Naive B cell (primary cell): ENCODE results near the gene RAPGEF4. TPM values are rescaled to one million over a fixed set of nuclear protein-coding genes. Genes with fewer than 3 reads are reported as not detected.

Source experiments
- ATAC-seq, 2 donors: fragments of 150-1000 bp; cut with Tn5 transposase; 2 replicates each; pipeline ENCODE4 v1.10.0; 2021; ENCODE audit warnings: low read depth in 2 of 2, mild to moderate bottlenecking in 2 of 2, moderate library complexity in 2 of 2
- DNase-seq: peaks from one replicate; pipeline ENCODE4 v3.0.0; 2022
- H3K27ac Mint-ChIP-seq, 6 donors: one replicate each; pipeline ENCODE4 v1.8.0; 2020 to 2022; ENCODE audit warnings: mild to moderate bottlenecking in 6 of 6, mixed read lengths in 6 of 6, moderate library complexity in 5 of 6, inconsistent platforms in 2 of 6
- H3K27me3 Mint-ChIP-seq, 3 donors: one replicate each; pipeline ENCODE4 v1.8.0; 2021 to 2022; ENCODE audit warnings: mixed read lengths in 3 of 3, mild to moderate bottlenecking in 1 of 3
- H3K36me3 Mint-ChIP-seq, 2 donors: one replicate each; pipeline ENCODE4 v1.8.0; 2020 to 2022; ENCODE audit warnings: mixed read lengths in 2 of 2, inconsistent platforms in 1 of 2, mild to moderate bottlenecking in 1 of 2
- H3K4me1 Mint-ChIP-seq, 3 donors: one replicate each; pipeline ENCODE4 v1.8.0; 2020 to 2022; ENCODE audit warnings: mixed read lengths in 3 of 3, inconsistent platforms in 1 of 3, mild to moderate bottlenecking in 1 of 3, moderate library complexity in 1 of 3
- H3K4me3 Mint-ChIP-seq, 8 donors: one replicate each; pipeline ENCODE4 v1.8.0; 2020 to 2022; ENCODE audit warnings: mild to moderate bottlenecking in 8 of 8, mixed read lengths in 8 of 8, moderate library complexity in 8 of 8, inconsistent platforms in 2 of 8
- H3K9me3 Mint-ChIP-seq, 7 donors: one replicate each; pipeline ENCODE4 v1.8.0; 2020 to 2022; ENCODE audit warnings: mixed read lengths in 7 of 7, mild to moderate bottlenecking in 5 of 7, inconsistent platforms in 2 of 7, moderate library complexity in 1 of 7
- polyA plus RNA-seq, 6 donors: library from polyadenylated mRNA; unstranded; fragments of 300-500 nt; fragmentation: Illumina TruSeq; gene quantifications; one replicate each; pipeline ENCODE4 v1.2.3, GENCODE V29; 2021; ENCODE audit warnings: low read depth in 6 of 6

The RAPGEF4 gene
- polyA plus RNA-seq, 6 donors from 2014 or later, result 0.07 TPM; not detected in 5

DNA sequence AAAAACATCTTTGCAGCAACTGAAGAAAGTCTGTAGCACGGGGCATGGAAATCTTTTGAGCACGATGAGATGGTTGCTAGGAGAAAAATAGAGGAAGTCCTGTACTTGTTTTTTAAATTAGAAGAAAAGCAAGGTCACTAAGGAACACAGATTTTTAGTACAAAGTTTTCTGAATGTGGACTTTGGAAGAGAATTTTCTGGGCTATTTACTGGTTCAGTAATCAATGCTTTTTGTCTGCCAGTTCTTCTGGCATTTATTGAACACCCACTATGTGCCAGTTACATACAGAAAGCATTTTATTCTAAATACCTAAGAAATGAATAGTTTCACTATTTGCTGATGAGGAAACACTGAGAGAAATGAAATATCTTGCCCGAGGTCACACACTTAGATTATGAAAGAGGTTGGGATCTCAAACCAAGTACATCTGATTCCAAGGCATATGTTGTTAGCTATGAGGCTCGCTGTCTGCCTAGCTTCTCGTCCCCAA, 324.4 kb downstream of the RAPGEF4 start:
- ATAC-seq (peak in 1 of 2 donors; percentile 36), DNase-seq (peak; percentile 1)
- Mint-ChIP-seq H3K27me3 (peaks cover 9 to 23% (median 16%) of the 10 kb centered on the region in 3 donors), H3K36me3 (no peaks in the 10 kb centered on the region), H3K27ac (peak overlapping the region in 3 of 6 donors; percentile 26 to 76 (median 60)), H3K4me3 (peak overlapping the region; percentile 1 to 86 (median 51)), H3K9me3 (no peaks in the 10 kb centered on the region), H3K4me1 (peaks cover 13 to 18% (median 17%) of the 10 kb centered on the region in 3 donors)

DNA sequence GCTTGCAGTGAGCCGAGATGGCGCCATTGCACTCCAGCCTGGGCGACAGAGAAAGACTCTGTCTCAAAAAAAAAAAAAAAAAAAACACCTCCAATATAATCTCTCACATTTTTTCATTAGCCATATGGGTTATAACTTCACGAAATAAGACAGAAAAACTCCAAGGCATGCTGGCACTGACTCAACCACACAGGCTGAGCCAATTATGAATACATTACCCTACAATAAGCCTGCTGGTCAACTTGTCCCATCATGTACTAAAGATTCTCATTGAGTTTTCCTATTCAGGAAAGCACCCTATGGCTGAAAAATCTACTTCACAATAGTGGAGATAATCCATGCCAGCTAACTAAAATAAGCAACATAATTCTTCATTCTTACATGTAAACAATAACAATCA, 327.2 kb downstream of the RAPGEF4 start:
- no peak for ATAC-seq
- Mint-ChIP-seq H3K27me3 (peaks cover 15 to 24% (median 21%) of the 10 kb centered on the region in 3 donors), H3K4me3 (no peak overlapping the region), H3K9me3 (no peaks in the 10 kb centered on the region), H3K4me1 (peaks cover 10 to 18% (median 17%) of the 10 kb centered on the region in 3 donors), H3K36me3 (no peaks in the 10 kb centered on the region), H3K27ac (no peak overlapping the region)
- no peak for DNase-seq

DNA sequence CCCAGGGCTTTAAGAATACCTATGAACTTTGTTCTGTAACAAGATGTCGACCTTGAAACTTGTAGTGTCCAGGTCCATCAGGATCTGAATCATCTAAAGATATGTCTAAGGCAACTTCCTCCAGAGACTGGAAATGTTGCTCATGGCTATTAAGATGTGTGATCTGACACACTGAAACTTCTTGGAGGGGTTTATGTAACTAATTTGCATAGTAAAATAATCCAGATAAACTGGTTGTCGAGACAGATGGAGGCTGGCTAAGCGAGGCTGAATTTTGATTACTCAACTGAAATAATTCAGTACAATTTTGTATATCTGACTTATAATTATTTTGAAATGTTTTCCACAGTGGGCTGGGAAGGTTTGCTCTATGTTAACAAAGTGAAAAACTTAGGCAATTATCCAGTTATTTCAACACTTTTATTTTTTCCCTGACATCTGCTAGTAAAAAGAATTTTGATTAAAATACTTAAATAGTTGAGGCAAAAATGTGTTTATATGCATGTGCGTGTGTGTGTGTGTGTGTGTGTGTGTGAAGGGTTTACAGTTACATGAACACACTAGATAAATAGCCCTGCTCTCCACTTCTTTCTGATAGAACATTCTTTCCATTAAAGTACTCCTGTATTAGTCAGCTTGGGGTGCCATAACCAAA, 328.6 kb downstream of the RAPGEF4 start:
- peaks cover 10 to 11% (median 11%) of the 10 kb centered on the region in 3 donors for H3K4me1 Mint-ChIP-seq
- H3K4me3 Mint-ChIP-seq, result no peak overlapping the region
- peak overlapping the region in 1 of 6 donors; percentile 44 for H3K27ac Mint-ChIP-seq
- DNase-seq, result no peak
- H3K9me3 Mint-ChIP-seq, result no peaks in the 10 kb centered on the region
- ATAC-seq, result no peak
- peaks cover 15 to 27% (median 25%) of the 10 kb centered on the region in 3 donors for H3K27me3 Mint-ChIP-seq
- no peaks in the 10 kb centered on the region for H3K36me3 Mint-ChIP-seq

DNA sequence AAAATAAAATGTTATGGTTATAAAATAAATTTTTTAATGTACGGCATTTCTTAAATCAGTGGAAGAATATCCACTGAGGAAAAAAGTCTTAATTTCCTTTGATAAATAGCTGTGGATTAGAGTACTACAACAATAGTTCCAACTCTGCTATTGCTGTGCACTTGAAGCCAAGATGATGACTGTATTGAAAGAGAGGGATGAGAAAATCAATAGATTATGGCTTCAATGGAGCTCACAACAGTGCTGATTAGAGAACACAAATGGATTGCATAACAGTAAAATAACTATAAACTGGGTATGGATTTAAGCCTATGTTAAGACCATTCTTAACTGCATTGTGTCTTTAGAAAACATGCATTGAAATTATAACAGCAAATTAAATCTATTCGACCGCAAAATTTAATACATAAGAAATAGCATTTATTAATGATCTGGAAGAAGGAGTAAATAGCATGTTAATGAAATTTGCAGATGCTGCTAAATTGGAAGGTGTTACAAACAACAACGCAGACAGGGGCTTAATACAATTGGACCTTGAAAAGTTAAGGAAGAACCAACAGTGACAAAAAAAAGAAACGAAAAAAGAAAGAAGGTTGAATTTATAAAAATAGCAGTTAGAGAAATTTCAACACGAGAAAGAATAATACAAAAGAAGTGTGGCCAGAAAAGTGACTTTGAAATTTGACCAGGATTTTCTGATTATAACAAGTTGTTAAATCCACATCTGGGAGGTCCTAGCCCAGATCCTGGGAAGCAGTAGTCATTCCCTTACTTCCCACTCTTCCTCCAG, 331.4 kb downstream of the RAPGEF4 start:
- Mint-ChIP-seq H3K4me3 (no peak overlapping the region), H3K9me3 (no peaks in the 10 kb centered on the region), H3K4me1 (no peaks in the 10 kb centered on the region), H3K27ac (no peak overlapping the region), H3K36me3 (no peaks in the 10 kb centered on the region), H3K27me3 (peaks cover 23 to 44% (median 37%) of the 10 kb centered on the region in 3 donors)
- no peak for ATAC-seq
- no peak for DNase-seq

DNA sequence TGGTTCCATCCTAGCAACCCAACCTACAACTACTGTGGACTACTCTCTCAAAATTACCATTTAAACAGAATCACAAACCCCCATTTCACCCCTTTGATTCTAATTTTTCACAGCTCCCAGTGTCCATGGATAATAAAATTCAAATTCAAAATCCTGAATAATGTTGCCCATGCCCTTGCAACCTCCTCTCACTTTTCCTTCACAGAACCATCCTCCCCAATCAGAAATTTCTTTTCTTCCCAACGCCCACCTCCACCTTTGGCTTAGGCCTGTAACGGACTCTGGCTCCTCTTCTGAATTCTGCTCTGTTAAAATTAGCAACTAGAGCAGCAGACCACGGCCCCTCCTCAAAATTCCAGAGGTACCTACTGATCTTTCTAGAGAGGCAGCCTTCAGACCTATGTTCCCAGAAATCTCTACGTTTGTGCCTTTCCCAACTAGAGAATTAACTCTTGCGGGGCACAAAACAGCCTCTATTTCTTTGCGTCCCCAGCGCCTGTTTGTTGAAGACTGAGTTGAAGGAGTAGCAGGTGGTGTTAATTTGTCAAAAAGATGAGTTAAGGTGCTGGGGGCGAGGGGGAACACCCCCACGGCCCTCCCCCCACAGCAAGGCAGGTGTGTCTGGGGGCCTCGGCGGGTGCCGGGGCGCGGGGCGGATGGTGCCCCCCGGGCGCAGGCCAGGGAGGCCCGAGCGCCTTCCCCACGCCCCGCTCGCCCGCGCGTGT, 339.6 kb downstream of the RAPGEF4 start:
- no peak for ATAC-seq

DNA sequence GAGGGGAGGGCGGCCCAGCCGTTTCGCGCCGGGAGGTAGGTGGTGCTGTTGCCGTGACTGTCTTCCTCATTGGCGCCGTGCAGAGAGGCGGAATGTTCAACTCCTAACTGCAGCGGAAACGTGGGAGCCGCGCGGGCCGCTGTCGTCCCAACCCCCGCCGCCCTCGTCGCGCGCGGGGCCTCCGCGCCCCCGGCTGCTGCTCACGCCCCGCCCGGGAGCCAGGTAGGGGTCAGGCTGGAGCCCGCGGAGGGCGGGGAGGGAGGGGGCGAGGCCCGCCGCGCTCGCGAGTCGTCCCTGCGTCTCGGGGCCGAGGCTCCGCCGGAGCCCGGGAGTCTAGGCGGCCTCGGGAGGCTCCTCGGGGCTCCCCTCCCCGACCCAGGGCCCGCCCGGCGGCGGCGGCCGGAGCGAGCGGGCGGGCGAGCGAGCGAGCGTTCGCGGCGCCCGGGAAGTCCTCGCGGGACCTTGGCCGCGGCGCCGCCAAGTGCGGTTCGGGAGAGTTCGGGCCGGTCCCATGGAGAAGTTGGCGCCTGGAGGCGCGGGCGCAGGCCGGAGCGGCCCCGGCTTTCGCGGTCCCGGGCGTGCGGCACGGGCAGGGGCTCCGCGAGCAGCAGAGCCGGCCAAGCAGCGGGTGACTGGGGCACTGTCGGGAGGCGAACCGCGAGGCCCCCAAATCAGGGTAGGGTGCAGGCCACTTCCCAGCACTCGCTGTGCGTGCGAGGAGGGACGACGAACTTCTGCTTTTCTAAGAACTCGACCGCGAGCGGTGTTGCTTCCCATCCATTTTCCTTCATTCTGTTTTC, 340.3 kb downstream of the RAPGEF4 start, which contains the start of gene MAP3K20:
TSS of gene MAP3K20 (plus strand) at position 66 of the 800 bp plus-strand sequence. CDS start 15,186 bp downstream, outside the sequence.
- H3K27ac Mint-ChIP-seq, result peak within 1 kb of the TSS in 5 of 6 donors; percentile 62 to 79 (median 76)
- H3K4me3 Mint-ChIP-seq, result peak within 1 kb of the TSS; percentile 88 to 94 (median 94)
- DNase-seq (peak; percentile 44), ATAC-seq (peak; percentile 81 to 82)
- peaks cover 8 to 16% (median 10%) of the 10 kb centered on the region in 3 donors for H3K4me1 Mint-ChIP-seq
- no peaks in the 10 kb centered on the region for H3K36me3 Mint-ChIP-seq
- peaks cover 0 to 8% (median 8%) of the 10 kb centered on the region in 3 donors for H3K27me3 Mint-ChIP-seq
- H3K9me3 Mint-ChIP-seq, result no peaks in the 10 kb centered on the region

More for the DNA sequence above, 339.6 kb downstream of the RAPGEF4 start:
- no peak for DNase-seq
- Mint-ChIP-seq H3K4me1 (peaks cover 8 to 16% (median 10%) of the 10 kb centered on the region in 3 donors), H3K27ac (peak overlapping the region in 3 of 6 donors; percentile 62 to 79 (median 65)), H3K9me3 (no peaks in the 10 kb centered on the region), H3K36me3 (no peaks in the 10 kb centered on the region), H3K4me3 (peak overlapping the region; percentile 67 to 93 (median 86)), H3K27me3 (peaks cover 2 to 16% (median 10%) of the 10 kb centered on the region in 3 donors)

DNA sequence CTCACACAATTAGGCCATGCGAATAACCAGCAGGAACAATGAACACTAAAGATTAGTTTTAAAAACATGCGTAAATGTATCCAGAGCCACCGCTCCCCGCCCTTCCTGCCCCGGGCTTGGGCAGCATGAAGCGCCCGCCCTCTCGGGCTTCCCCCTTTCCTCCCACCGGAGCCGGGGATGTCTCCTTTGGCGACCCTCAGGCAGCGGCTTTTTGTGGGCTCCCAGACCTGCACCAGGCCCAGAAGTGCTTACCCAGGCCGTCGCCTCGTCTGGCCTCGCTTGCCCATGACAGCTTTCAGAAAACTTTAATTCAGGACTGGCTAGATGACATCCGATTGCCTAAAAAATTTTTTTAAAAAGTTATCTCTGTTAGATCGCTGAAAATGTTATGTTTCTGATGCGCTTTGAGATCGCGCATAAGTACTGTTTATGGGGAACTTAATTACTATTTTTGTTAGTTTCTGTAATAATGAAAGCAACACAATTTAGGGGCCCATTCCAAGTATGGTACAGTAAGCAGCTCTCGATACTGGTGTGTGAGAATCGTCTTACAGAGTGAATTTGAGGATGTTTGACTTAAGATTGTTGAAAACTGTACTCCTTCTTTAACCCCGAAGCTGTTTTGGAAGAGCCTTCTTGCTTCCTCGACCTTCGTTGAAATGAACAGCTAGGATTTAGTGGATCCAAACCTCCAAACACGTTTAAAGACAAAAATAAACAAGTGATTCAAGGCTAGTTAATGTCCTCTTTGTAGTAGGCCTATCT, 341.1 kb downstream of the RAPGEF4 start:
- Mint-ChIP-seq H3K27ac (peak overlapping the region in 4 of 6 donors; percentile 71 to 79 (median 74)), H3K4me1 (peaks cover 8 to 16% (median 10%) of the 10 kb centered on the region in 3 donors), H3K9me3 (no peaks in the 10 kb centered on the region), H3K27me3 (peaks cover 0 to 8% (median 6%) of the 10 kb centered on the region in 3 donors), H3K36me3 (no peaks in the 10 kb centered on the region), H3K4me3 (peak overlapping the region; percentile 88 to 94 (median 94))
- DNase-seq (no peak), ATAC-seq (peak; percentile 13 to 16)

DNA sequence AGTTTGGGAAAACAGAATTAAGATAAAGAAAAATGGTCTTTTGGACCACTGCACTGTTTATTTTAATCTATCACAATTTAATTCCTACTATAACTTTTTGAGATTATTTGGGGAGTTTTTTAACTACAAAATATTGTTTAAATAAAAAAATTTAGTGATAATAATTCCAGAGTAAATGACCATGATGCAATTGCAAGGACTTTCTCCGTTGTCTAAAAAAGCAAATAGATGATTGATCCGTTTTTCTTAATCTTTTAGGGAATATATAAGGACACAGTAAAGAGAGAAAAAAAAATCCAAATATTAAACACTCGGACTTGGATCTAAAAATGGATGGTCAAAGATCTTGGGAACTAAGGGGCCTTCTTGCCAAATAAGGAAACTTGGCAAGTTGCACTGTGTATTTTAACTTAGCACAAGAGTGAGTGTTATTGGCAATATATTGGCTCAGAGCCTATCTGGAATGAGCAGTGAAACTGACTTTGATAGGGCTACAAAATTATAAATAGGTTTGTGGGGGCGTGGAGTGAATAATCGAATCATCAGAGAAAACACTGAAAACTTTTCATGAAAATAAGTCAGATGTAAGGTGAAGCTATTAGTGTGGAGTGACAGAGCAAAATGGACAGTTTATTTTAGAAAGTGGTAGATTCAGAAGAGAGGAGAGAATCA, 342.0 kb downstream of the RAPGEF4 start:
- Mint-ChIP-seq H3K36me3 (no peaks in the 10 kb centered on the region), H3K4me1 (peaks cover 8 to 16% (median 10%) of the 10 kb centered on the region in 3 donors), H3K27ac (peak overlapping the region in 1 of 6 donors; percentile 76), H3K27me3 (peaks cover 0 to 6% (median 3%) of the 10 kb centered on the region in 3 donors), H3K9me3 (no peaks in the 10 kb centered on the region), H3K4me3 (peak overlapping the region; percentile 1 to 94 (median 92))
- ATAC-seq (no peak), DNase-seq (no peak)

DNA sequence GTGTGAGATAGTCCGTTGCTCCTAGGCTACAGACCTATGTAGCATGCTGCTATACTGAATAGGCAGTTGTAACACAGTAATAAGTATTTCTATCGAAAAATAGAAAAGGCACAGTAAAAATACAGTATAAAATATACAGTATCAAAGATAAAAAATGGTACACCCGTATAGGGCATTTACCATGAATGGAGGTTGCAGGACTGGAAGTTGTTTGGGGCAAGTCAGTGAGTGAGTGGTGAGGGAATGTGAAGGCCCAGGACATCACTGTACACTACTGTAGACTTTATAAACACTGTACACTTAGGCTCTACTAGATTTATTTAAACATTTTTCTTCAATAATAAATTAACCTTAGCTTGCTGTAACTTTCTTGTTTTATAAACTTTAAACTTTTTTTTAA, 343.5 kb downstream of the RAPGEF4 start:
- DNase-seq, result no peak
- Mint-ChIP-seq H3K4me1 (peaks cover 8 to 16% (median 10%) of the 10 kb centered on the region in 3 donors), H3K27ac (no peak overlapping the region), H3K9me3 (no peaks in the 10 kb centered on the region), H3K36me3 (no peaks in the 10 kb centered on the region), H3K4me3 (peak overlapping the region in 1 of 8 donors; percentile 4), H3K27me3 (peaks cover 0 to 6% (median 0%) of the 10 kb centered on the region in 3 donors)
- ATAC-seq, result no peak

DNA sequence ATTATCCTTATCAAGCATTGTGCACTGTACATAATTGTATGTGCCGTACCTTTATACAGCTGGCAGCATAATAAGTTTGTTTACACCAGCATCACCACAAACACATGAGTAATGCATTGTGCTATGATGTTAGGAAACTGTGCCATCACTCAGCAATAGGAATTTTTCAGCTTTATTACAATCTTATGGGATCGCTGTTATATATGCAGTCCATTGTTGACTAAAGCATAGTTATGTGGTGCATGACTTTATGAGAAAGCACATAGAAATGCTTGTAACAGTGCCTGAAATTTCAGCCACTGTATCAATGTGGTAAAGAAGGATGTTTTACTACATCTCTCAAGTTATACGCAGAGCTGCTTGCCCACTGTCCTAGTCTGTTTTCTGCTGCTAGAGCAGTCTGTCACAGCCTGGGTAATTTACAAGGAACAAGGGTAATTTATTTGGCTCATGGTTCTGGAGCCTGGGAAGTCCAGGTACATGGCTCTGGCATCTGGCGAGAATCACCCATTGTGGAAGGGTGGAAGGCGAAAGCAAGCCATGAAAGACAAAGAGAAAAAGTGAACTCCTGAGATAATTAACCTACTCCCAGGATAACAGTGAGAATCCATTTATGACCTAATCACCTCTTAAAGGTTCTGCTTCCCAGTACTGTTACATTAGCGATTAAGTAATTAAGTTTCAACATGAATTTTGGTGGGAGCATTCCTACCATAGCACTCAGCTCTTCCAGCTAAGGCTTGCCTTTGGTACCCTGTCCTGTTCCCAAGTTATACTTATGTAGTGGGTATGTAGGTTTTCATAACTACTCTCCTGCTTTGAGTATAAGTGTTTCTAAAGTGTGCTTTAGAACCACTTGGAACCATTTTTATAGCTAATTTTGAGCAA, 344.6 kb downstream of the RAPGEF4 start:
- Mint-ChIP-seq H3K4me3 (no peak overlapping the region), H3K36me3 (no peaks in the 10 kb centered on the region), H3K27ac (no peak overlapping the region), H3K27me3 (peaks cover 0 to 2% (median 0%) of the 10 kb centered on the region in 3 donors), H3K9me3 (no peaks in the 10 kb centered on the region), H3K4me1 (peaks cover 3 to 11% (median 4%) of the 10 kb centered on the region in 3 donors)
- DNase-seq (no peak), ATAC-seq (no peak)
